ENCODE data around the gene ANKUB1.

GRCh38 chr3:149744151-149744550 is 48.2 kb downstream of the ANKUB1 start:
- TF ChIP-seq EZH2 (IDR thresholded peaks at IDR 0.05; ENCODE audit: borderline replicate concordance, insufficient read depth, low read length, poor library complexity, severe bottlenecking) (no peak), CTCF (IDR thresholded peaks at IDR 0.05; ENCODE audit: poor library complexity, severe bottlenecking) (no peak), RAD21 (conservative IDR thresholded peaks at IDR 0.05) (no peak), MXI1 (conservative IDR thresholded peaks at IDR 0.05; ENCODE audit: poor library complexity, severe bottlenecking) (no peak), POLR2AphosphoS5 (IDR thresholded peaks at IDR 0.05) (no peak)
- TF ChIP-seq, protein P1, sequence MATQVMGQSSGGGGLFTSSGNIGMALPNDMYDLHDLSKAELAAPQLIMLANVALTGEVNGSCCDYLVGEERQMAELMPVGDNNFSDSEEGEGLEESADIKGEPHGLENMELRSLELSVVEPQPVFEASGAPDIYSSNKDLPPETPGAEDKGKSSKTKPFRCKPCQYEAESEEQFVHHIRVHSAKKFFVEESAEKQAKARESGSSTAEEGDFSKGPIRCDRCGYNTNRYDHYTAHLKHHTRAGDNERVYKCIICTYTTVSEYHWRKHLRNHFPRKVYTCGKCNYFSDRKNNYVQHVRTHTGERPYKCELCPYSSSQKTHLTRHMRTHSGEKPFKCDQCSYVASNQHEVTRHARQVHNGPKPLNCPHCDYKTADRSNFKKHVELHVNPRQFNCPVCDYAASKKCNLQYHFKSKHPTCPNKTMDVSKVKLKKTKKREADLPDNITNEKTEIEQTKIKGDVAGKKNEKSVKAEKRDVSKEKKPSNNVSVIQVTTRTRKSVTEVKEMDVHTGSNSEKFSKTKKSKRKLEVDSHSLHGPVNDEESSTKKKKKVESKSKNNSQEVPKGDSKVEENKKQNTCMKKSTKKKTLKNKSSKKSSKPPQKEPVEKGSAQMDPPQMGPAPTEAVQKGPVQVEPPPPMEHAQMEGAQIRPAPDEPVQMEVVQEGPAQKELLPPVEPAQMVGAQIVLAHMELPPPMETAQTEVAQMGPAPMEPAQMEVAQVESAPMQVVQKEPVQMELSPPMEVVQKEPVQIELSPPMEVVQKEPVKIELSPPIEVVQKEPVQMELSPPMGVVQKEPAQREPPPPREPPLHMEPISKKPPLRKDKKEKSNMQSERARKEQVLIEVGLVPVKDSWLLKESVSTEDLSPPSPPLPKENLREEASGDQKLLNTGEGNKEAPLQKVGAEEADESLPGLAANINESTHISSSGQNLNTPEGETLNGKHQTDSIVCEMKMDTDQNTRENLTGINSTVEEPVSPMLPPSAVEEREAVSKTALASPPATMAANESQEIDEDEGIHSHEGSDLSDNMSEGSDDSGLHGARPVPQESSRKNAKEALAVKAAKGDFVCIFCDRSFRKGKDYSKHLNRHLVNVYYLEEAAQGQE (IDR thresholded peaks at IDR 0.05; ENCODE audit: borderline replicate concordance): no peak
